Caco-2 (cell line): ENCODE data around the gene CCDC74A. TPM values are rescaled to one million over a fixed set of nuclear protein-coding genes. Genes with fewer than 3 reads are reported as not detected.
"Not testable (repeated sequence)": the region's sequence is repeated elsewhere in the genome, so short reads cannot be mapped to it uniquely, and the experiment has no call there.

Source experiments
- BruUV-seq: library from RNA; stranded (reverse); fragments of 400-500 nt; replicated peaks from 2 replicates; lab custom pipeline; 2021; lab: Mats Ljungman, UMichigan
- CTCF ChIA-PET: fragments of 300-600 bp; sonication (Branson Sonifier 250); formaldehyde crosslinking; loops from one replicate; lab custom pipeline; 2022; ENCODE audit warnings: antibody characterized with exemption; lab: Charles Lee
- POLR2A ChIA-PET: fragments of 300-600 bp; sonication (Branson Sonifier 250); formaldehyde crosslinking; loops from one replicate; lab custom pipeline; 2022; ENCODE audit warnings: antibody characterized with exemption; lab: Charles Lee
- DNase-seq, 2 experiments: peaks; one replicate each; pipeline versions ENCODE4 v3.0.0 to v3.0.0-alpha.2; 2020 to 2022
- H3K27me3 ChIP-seq: replicated peaks from 2 replicates; pipeline ENCODE4 v1.6.0; 2011; ENCODE audit warnings: low read length; ENCODE audit not compliant: control insufficient read depth, insufficient read depth
- H3K36me3 ChIP-seq: 2 replicates; pipeline ENCODE4 v1.5.1; 2011; ENCODE audit warnings: low read length; ENCODE audit not compliant: control insufficient read depth, insufficient read depth
- H3K4me1 ChIP-seq: fragments of 250-450 bp; sonication (Bioruptor Pico); 2 replicates; pipeline ENCODE4 v1.5.1; 2020; ENCODE audit warnings: mild to moderate bottlenecking
- H3K4me3 ChIP-seq: 2 replicates; pipeline ENCODE4 v1.5.1; 2011; ENCODE audit warnings: low read depth, mild to moderate bottlenecking, control low read depth, low read length
- H3K9me3 ChIP-seq: fragments of 250-450 bp; sonication (Bioruptor Pico); 2 replicates; pipeline ENCODE4 v1.5.1; 2020; ENCODE audit warnings: mild to moderate bottlenecking, moderate library complexity
- H3K27ac Mint-ChIP-seq: one replicate; pipeline ENCODE4 v1.8.0; 2022; ENCODE audit warnings: mixed read lengths; ENCODE audit not compliant: unreplicated experiment
- H3K27me3 Mint-ChIP-seq: one replicate; pipeline ENCODE4 v1.8.0; 2022; ENCODE audit warnings: mixed read lengths; ENCODE audit not compliant: insufficient read depth, unreplicated experiment
- H3K36me3 Mint-ChIP-seq: one replicate; pipeline ENCODE4 v1.8.0; 2022; ENCODE audit warnings: mild to moderate bottlenecking, mixed read lengths; ENCODE audit not compliant: insufficient read depth, unreplicated experiment
- H3K4me1 Mint-ChIP-seq: one replicate; pipeline ENCODE4 v1.8.0; 2022; ENCODE audit warnings: low read depth, mixed read lengths; ENCODE audit not compliant: unreplicated experiment
- H3K4me3 Mint-ChIP-seq: one replicate; pipeline ENCODE4 v1.8.0; 2022; ENCODE audit warnings: mild to moderate bottlenecking, moderate library complexity, mixed read lengths; ENCODE audit not compliant: unreplicated experiment
- H3K9me3 Mint-ChIP-seq: one replicate; pipeline ENCODE4 v1.8.0; 2022; ENCODE audit warnings: mixed read lengths; ENCODE audit not compliant: unreplicated experiment
- CTCF ChIP-seq, 2 experiments: fragments of 200-600 bp in 1 of 2; IDR thresholded peaks; 1 replicate in 1 of 2; 2 replicates in 1 of 2; pipeline versions ENCODE4 v1.5.1 to v1.8.0; 2011 to 2022; ENCODE audit warnings: antibody characterized with exemption in 1 of 2, control low read depth in 1 of 2, inconsistent platforms in 1 of 2, low read depth in 1 of 2, low read length in 1 of 2, mild to moderate bottlenecking in 1 of 2, moderate library complexity in 1 of 2; ENCODE audit not compliant: insufficient read depth in 1 of 2, severe bottlenecking in 1 of 2, unreplicated experiment in 1 of 2
- intact Hi-C: fragments of 100-400 bp; cut with micrococcal nuclease; formaldehyde crosslinking; loops from one replicate; pipeline ENCODE4 v1.10.0; 2022; ENCODE audit not compliant: unreplicated experiment
- total RNA-seq: library from RNA; stranded (reverse); gene quantifications from 2 replicates; pipeline ENCODE4 v1.2.3, GENCODE V29; 2022

The CCDC74A gene
- total RNA-seq, 1 experiment from 2014 or later = 0.36 TPM

GRCh38 chr2:131542438-131543384, 15.0 kb downstream of the CCDC74A start:
- TF ChIP-seq CTCF (IDR thresholded peaks at IDR 0.05; ENCODE audit: insufficient read depth in 1 of 2, low read depth in 1 of 2, low read length in 1 of 2, severe bottlenecking in 1 of 2, unreplicated experiment in 1 of 2) = no peak
- no peak overlapping the region for H3K4me3 ChIP-seq
- no peaks in the 10 kb centered on the region for H3K4me1 Mint-ChIP-seq
- intact Hi-C loops = no loop called here
- peaks cover 28% of the 10 kb centered on the region for H3K27me3 Mint-ChIP-seq
- POLR2A ChIA-PET = no interaction called here
- no peak for DNase-seq
- H3K4me3 Mint-ChIP-seq = no peak overlapping the region
- H3K36me3 ChIP-seq = no peaks in the 10 kb centered on the region
- H3K4me1 ChIP-seq = no peaks in the 10 kb centered on the region
- H3K36me3 Mint-ChIP-seq = no peaks in the 10 kb centered on the region
- CTCF ChIA-PET = no interaction called here
- no peak overlapping the region for H3K27ac Mint-ChIP-seq
- no peaks in the 10 kb centered on the region for H3K9me3 ChIP-seq
- no peaks in the 10 kb centered on the region for H3K9me3 Mint-ChIP-seq
- no TSS peak for BruUV-seq
- H3K27me3 ChIP-seq = no peaks in the 10 kb centered on the region

- POLR2A ChIA-PET = no interaction called here
- no peaks in the 10 kb centered on the region for H3K9me3 Mint-ChIP-seq
- no peaks in the 10 kb centered on the region for H3K27me3 ChIP-seq
- H3K9me3 ChIP-seq = no peaks in the 10 kb centered on the region; the same call in 1 of the 2 replicates
- H3K4me1 Mint-ChIP-seq = no peaks in the 10 kb centered on the region
- CTCF ChIA-PET = no interaction called here
- H3K27me3 Mint-ChIP-seq = peaks cover 29% of the 10 kb centered on the region
- no peak overlapping the region for H3K4me3 ChIP-seq
- no peak overlapping the region for H3K27ac Mint-ChIP-seq
- H3K4me1 ChIP-seq = no peaks in the 10 kb centered on the region
- no peaks in the 10 kb centered on the region for H3K36me3 Mint-ChIP-seq
- no peak for TF ChIP-seq CTCF (IDR thresholded peaks at IDR 0.05; ENCODE audit: insufficient read depth in 1 of 2, low read depth in 1 of 2, low read length in 1 of 2, severe bottlenecking in 1 of 2, unreplicated experiment in 1 of 2)
- no peak overlapping the region for H3K4me3 Mint-ChIP-seq
- H3K36me3 ChIP-seq = no peaks in the 10 kb centered on the region
- no peak for DNase-seq
- intact Hi-C loops = no loop called here
- BruUV-seq = no TSS peak
These were observed 15.8 kb downstream of the CCDC74A start for GRCh38 chr2:131543385-131543891.

- H3K36me3 Mint-ChIP-seq, CTCF ChIA-PET, H3K27ac Mint-ChIP-seq, DNase-seq, H3K36me3 ChIP-seq, H3K4me3 Mint-ChIP-seq, POLR2A ChIA-PET, intact Hi-C loops, H3K4me1 Mint-ChIP-seq, H3K9me3 ChIP-seq, BruUV-seq, H3K4me1 ChIP-seq, H3K9me3 Mint-ChIP-seq, H3K27me3 ChIP-seq: not testable (repeated sequence)
- peak overlapping the region; percentile 40 for H3K4me3 ChIP-seq
- peaks cover 31% of the 10 kb centered on the region for H3K27me3 Mint-ChIP-seq
These were observed 16.5 kb downstream of the CCDC74A start for GRCh38 chr2:131544006-131544812.

- H3K36me3 Mint-ChIP-seq, H3K4me1 ChIP-seq, H3K27me3 ChIP-seq, H3K4me3 ChIP-seq, DNase-seq, H3K4me3 Mint-ChIP-seq, POLR2A ChIA-PET, H3K9me3 ChIP-seq, BruUV-seq, H3K9me3 Mint-ChIP-seq, H3K36me3 ChIP-seq, CTCF ChIA-PET, intact Hi-C loops, H3K4me1 Mint-ChIP-seq, H3K27ac Mint-ChIP-seq: not testable (repeated sequence)
- H3K27me3 Mint-ChIP-seq = peaks cover 28% of the 10 kb centered on the region
These were observed 17.1 kb downstream of the CCDC74A start for GRCh38 chr2:131544813-131545165.
